Effector memory CD8-positive, alpha-beta T cell (primary cell): ENCODE measurements around the gene DCAF8L2.
"Not testable (repeated sequence)": the region's sequence is repeated elsewhere in the genome, so short reads cannot be mapped to it uniquely, and the experiment has no call there.

Experiments
- ATAC-seq: fragments of 150-1000 bp; cut with Tn5 transposase; replicated peaks from 2 replicates; pipeline ENCODE4 v1.10.0; 2021; ENCODE audit warnings: mild to moderate bottlenecking, moderate library complexity
- DNase-seq, 3 experiments: peaks; one replicate each; pipeline ENCODE4 v3.0.0; 2021
- H3K27ac Mint-ChIP-seq, 2 donors: one replicate each; pipeline ENCODE4 v1.8.0; 2022; ENCODE audit warnings: mild to moderate bottlenecking in 2 of 2, mixed read lengths in 2 of 2, moderate library complexity in 2 of 2
- H3K27me3 Mint-ChIP-seq, 2 donors: one replicate each; pipeline ENCODE4 v1.8.0; 2022; ENCODE audit warnings: mixed read lengths in 2 of 2
- H3K36me3 Mint-ChIP-seq: one replicate; pipeline ENCODE4 v1.8.0; 2022; ENCODE audit warnings: mild to moderate bottlenecking, moderate library complexity, mixed read lengths; ENCODE audit not compliant: insufficient read depth
- H3K4me1 Mint-ChIP-seq, 2 donors: one replicate each; pipeline ENCODE4 v1.8.0; 2022; ENCODE audit warnings: low read depth in 2 of 2, mixed read lengths in 2 of 2
- H3K4me3 Mint-ChIP-seq, 2 donors: one replicate each; pipeline ENCODE4 v1.8.0; 2022; ENCODE audit warnings: mild to moderate bottlenecking in 2 of 2, mixed read lengths in 2 of 2, moderate library complexity in 2 of 2
- H3K9me3 Mint-ChIP-seq, 2 donors: one replicate each; pipeline ENCODE4 v1.8.0; 2022; ENCODE audit warnings: mixed read lengths in 2 of 2

The DCAF8L2 gene

DNA sequence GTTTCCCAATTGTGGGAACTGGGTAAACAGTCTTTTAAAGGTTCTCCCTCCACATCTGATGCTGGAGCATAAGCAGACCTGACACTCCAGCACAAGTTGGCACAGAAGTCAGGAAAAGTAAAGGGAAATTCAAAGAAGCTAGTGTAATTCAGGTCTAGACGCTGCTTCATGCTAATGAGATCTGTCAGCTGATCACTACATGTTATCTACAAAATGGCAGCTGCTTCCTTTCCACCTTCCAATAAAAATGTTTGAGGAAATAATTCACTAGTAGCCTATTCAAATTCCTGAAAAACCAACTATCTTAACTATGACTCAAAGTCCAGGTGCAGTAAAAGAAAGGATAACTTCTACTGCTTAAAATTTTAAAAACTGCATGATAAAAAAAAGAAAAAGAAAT, 29.3 kb downstream of the DCAF8L2 start:
- no peak for DNase-seq
- H3K4me1 Mint-ChIP-seq: no peaks in the 10 kb centered on the region

DNA sequence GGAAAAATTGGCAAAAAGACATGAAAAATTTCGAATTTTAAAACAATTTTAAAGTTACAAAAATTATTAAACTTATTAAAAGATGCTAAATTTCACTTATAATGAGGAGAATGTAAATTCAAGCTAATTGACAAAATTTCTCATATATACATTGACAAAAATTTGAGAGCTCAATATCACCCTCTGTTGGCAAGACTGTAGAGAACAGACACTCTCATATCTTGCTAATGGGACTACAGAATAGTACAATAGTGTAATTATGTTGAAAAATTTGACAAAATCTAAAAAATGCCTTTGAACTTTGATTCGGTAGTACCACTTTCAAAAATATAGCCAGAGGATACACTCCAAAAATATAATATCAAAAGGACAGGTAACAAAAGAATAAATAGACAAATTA, 29.8 kb downstream of the DCAF8L2 start:
- no peaks in the 10 kb centered on the region for H3K36me3 Mint-ChIP-seq
- H3K4me1 Mint-ChIP-seq: no peaks in the 10 kb centered on the region
- ATAC-seq (no peak), DNase-seq (no peak)
- peaks cover 0 to 2% of the 10 kb centered on the region in 2 donors for H3K9me3 Mint-ChIP-seq
- no peak overlapping the region for H3K4me3 Mint-ChIP-seq
- H3K27me3 Mint-ChIP-seq: no peaks in the 10 kb centered on the region
- no peak overlapping the region for H3K27ac Mint-ChIP-seq

More for the DNA sequence above, 29.3 kb downstream of the DCAF8L2 start:
- no peaks in the 10 kb centered on the region for H3K27me3 Mint-ChIP-seq
- no peak overlapping the region for H3K4me3 Mint-ChIP-seq
- no peak overlapping the region for H3K27ac Mint-ChIP-seq
- H3K9me3 Mint-ChIP-seq: peaks cover 0 to 2% of the 10 kb centered on the region in 2 donors
- ATAC-seq: no peak
- H3K36me3 Mint-ChIP-seq: no peaks in the 10 kb centered on the region

DNA sequence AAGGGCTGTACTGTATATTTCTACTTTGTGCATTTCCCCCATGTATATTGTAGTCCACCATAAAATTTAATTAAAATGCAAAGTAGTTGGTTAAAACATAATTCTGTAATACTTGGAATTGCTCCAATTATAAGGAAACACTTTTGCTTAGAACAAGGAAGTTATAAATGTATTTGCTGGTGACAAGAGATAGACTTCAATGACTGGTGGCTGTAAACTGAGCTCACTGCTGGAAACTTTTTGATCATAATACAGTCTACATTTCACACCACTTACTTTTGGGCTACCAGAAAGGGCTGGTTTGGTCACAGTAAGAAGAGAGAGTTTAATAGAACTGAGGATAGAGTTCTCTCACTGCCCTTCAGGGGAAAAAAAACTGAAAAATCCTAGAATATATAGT, 32.7 kb downstream of the DCAF8L2 start:
- Mint-ChIP-seq H3K27ac (no peak overlapping the region), H3K4me1 (no peaks in the 10 kb centered on the region), H3K9me3 (peaks cover 0 to 2% of the 10 kb centered on the region in 2 donors), H3K36me3 (no peaks in the 10 kb centered on the region), H3K27me3 (no peaks in the 10 kb centered on the region), H3K4me3 (no peak overlapping the region)
- ATAC-seq: no peak
- DNase-seq: no peak

DNA sequence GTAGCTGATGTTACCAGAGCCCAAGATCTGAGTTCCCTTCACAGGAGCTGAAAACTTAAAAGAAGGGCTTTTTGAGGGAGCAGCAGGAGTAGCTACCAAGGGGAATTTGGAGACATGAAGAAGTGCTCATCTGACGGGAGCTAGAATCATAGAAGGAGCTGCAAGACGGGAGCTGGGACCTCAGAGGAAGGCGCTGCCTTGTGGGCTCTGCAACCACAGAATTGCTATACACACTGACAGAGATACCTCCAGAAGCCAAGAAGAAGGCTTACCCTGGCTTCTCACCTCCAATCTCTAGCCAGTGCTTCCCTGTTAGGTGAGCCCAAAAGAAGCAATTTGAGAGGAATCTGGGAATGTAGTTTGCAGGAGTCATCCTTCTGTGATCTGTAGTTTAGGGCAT, 35.9 kb downstream of the DCAF8L2 start:
- Mint-ChIP-seq H3K27ac (no peak overlapping the region), H3K4me1 (no peaks in the 10 kb centered on the region), H3K4me3 (no peak overlapping the region), H3K27me3 (no peaks in the 10 kb centered on the region), H3K9me3 (peaks cover 0 to 7% of the 10 kb centered on the region in 2 donors), H3K36me3 (no peaks in the 10 kb centered on the region)
- ATAC-seq: no peak
- no peak for DNase-seq

DNA sequence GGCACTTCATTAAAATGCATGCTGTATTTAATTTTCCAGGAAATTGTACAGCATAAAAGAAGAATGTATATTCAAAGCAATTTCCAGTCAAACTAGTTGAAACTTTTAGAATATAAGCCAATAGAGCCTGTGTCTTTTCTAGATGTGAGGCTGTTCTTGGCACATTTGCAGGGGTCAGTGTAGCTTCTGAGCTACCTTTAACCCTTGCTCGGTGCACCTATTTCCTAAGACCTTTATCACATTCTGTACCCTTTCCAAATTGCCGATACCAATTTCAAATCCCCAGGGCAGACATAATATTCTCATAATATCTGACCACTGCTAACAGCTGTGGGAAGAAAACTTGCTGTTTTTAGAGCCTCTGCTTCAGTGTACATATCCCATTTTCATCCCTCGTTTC, 43.2 kb downstream of the DCAF8L2 start:
- no peaks in the 10 kb centered on the region for H3K4me1 Mint-ChIP-seq
- no peak for ATAC-seq

DNA sequence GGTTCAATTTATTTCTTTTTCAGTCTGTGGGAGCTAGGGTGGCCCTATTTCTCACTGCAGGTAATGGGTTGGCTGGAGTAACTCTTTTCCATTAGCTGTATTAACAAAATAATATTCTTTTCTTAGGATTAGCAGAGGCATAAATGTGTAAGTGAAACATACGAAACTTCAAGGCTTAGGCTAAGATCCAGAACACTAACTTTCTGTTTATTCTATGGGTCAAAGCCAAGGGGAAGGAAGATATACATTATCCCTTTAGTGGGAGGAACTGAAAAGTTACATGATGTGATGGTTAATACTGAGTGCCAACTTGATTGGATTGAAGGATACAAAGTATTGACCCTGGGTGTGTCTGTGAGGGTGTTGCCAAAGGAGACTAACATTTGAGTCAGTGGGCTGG, 66.4 kb downstream of the DCAF8L2 start:
- no peaks in the 10 kb centered on the region for H3K4me1 Mint-ChIP-seq
- H3K4me3 Mint-ChIP-seq: no peak overlapping the region
- H3K27me3 Mint-ChIP-seq: no peaks in the 10 kb centered on the region
- H3K9me3 Mint-ChIP-seq: peaks cover 2 to 7% of the 10 kb centered on the region in 2 donors
- ATAC-seq: no peak
- no peak for DNase-seq
- no peaks in the 10 kb centered on the region for H3K36me3 Mint-ChIP-seq
- no peak overlapping the region for H3K27ac Mint-ChIP-seq

More for the DNA sequence above, 43.2 kb downstream of the DCAF8L2 start:
- no peak overlapping the region for H3K4me3 Mint-ChIP-seq
- no peak for DNase-seq
- H3K36me3 Mint-ChIP-seq: no peaks in the 10 kb centered on the region
- peaks cover 3 to 25% of the 10 kb centered on the region in 2 donors for H3K9me3 Mint-ChIP-seq
- H3K27ac Mint-ChIP-seq: no peak overlapping the region
- H3K27me3 Mint-ChIP-seq: no peaks in the 10 kb centered on the region

DNA sequence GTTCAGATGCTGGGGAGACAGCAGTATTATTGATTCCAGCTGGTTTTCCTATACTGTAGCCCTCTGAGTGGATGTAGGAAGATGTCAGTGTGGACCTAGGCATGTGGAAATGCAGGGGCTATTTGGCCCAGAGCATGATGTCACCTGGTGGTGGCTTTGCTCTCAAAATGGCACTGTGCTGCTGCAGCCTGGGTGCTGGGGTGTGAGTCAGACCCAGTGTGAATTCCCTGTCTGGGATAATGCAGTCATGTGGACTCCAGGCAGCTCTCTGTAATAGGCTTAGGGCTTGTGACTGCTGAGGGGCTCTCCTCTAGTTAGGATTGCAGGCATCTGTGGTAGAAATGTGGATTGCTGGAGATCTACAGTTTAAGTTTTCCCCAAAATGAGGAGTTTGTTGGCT, 70.7 kb downstream of the DCAF8L2 start:
- DNase-seq: no peak
- H3K4me3 Mint-ChIP-seq: no peak overlapping the region
- no peaks in the 10 kb centered on the region for H3K36me3 Mint-ChIP-seq
- H3K4me1 Mint-ChIP-seq: no peaks in the 10 kb centered on the region
- H3K9me3 Mint-ChIP-seq: peaks cover 2 to 7% of the 10 kb centered on the region in 2 donors
- no peak overlapping the region for H3K27ac Mint-ChIP-seq
- no peaks in the 10 kb centered on the region for H3K27me3 Mint-ChIP-seq
- no peak for ATAC-seq

DNA sequence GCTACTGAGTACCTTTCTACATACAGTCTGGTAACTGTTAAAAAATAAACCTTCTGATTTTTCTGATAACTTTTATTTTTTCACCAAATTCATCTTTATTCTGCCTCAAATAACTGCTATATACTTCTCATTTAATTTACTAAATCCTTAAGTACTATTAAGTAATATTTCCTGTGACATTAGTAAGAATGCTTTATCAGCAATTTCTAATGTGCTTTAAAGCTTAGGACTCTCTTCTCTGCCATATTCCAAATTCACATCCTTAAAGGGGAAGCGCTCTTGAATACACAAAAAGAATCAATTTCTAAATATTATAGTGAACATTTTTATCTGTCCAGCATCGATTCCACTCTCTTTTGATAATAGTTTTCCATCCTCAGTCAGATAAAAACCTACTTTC, 81.1 kb downstream of the DCAF8L2 start:
- no peaks in the 10 kb centered on the region for H3K27me3 Mint-ChIP-seq
- no peak overlapping the region for H3K27ac Mint-ChIP-seq
- no peaks in the 10 kb centered on the region for H3K4me1 Mint-ChIP-seq
- H3K9me3 Mint-ChIP-seq: no peaks in the 10 kb centered on the region
- DNase-seq (no peak), ATAC-seq (no peak)
- no peaks in the 10 kb centered on the region for H3K36me3 Mint-ChIP-seq
- H3K4me3 Mint-ChIP-seq: no peak overlapping the region

DNA sequence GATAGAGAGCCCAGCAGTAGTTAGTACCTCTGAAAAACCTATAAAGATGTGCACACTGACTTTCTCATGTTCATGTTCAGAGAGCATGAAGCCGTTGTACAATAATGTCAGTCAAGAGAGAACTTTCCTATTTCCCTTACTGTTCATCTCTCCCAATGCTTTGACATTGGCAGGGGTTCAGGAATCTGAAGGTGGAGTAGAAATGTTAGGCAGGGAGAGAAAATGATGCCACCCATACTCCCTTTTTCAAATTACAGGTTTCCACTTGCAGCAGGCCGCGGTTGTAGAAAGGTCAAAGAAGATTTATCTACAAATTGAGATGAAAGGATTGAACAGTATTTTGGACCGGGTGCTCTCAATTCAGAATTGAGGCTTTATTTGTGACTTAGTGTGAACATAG, 84.3 kb downstream of the DCAF8L2 start:
- no peak for ATAC-seq
- Mint-ChIP-seq H3K4me1 (no peaks in the 10 kb centered on the region), H3K27ac (no peak overlapping the region), H3K27me3 (no peaks in the 10 kb centered on the region), H3K4me3 (no peak overlapping the region), H3K36me3 (no peaks in the 10 kb centered on the region), H3K9me3 (peaks cover 2 to 7% of the 10 kb centered on the region in 2 donors)
- no peak for DNase-seq

DNA sequence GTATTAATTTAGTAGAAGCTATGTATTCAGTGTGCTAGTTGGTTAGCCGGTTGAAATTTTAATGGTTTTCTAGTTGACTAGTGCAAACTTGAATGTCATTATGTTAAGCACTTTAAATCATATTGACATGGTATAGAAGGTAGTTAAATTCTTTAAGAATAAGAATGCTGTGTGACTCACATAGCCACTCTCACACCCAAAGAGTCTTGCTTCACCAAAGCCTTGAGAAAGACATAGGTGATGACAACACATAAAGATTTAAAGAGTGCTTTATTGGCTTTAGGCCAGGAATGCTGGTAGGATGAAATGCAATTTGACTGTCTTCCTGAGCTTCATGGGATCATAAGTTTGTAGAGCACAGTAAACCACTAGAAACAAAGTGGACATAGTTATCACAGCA, 85.3 kb downstream of the DCAF8L2 start:
- ATAC-seq (no peak), DNase-seq (no peak)
- Mint-ChIP-seq H3K36me3 (no peaks in the 10 kb centered on the region), H3K4me1 (no peaks in the 10 kb centered on the region), H3K9me3 (peaks cover 2 to 7% of the 10 kb centered on the region in 2 donors), H3K4me3 (no peak overlapping the region), H3K27me3 (no peaks in the 10 kb centered on the region), H3K27ac (no peak overlapping the region)

DNA sequence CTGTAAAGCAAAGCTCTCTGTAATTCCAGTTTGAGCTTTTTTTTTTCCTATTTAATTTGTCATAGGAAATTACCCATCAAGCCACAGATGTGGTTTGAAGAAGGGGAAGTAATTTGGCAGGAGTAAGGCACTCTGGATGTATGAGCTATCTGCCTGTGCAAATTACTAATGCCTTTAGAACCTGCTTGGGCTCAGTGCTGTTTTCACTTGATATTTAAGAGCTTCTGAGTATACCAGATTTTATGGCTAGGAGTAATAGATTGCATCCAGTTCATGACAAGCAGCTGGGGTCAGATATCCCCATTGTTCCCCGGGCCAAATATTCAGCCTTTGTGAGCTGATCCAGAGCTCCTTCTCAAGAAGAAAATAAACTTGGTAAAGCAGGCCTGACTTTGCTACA, 89.1 kb downstream of the DCAF8L2 start:
- no peak overlapping the region for H3K4me3 Mint-ChIP-seq
- no peaks in the 10 kb centered on the region for H3K27me3 Mint-ChIP-seq
- H3K27ac Mint-ChIP-seq: no peak overlapping the region
- no peaks in the 10 kb centered on the region for H3K4me1 Mint-ChIP-seq
- no peak for DNase-seq
- no peak for ATAC-seq
- peaks cover 2 to 7% of the 10 kb centered on the region in 2 donors for H3K9me3 Mint-ChIP-seq
- H3K36me3 Mint-ChIP-seq: no peaks in the 10 kb centered on the region

DNA sequence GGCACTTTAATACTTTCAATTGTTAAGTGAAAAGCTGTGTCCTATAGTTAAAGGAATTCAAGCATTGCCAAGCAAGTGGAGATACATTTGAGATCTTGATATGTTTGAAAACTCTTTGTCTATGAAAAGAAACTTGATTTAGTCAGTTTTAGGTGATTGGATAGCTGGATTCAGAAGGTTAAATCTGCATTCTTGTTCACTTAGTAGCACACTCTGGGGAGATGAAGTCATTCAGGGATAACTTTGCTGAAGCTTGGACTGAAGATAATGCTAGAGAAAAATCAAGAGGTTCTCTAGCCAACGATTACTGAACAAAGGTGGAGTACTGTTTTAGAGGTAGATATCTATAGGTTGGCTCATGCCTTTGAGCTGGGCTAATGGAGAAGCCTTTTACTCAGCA, 90.6 kb downstream of the DCAF8L2 start:
- DNase-seq (no peak), ATAC-seq (no peak)
- no peaks in the 10 kb centered on the region for H3K36me3 Mint-ChIP-seq
- H3K4me1 Mint-ChIP-seq: no peaks in the 10 kb centered on the region
- peaks cover 2 to 7% of the 10 kb centered on the region in 2 donors for H3K9me3 Mint-ChIP-seq
- no peaks in the 10 kb centered on the region for H3K27me3 Mint-ChIP-seq
- H3K27ac Mint-ChIP-seq: no peak overlapping the region
- no peak overlapping the region for H3K4me3 Mint-ChIP-seq

DNA sequence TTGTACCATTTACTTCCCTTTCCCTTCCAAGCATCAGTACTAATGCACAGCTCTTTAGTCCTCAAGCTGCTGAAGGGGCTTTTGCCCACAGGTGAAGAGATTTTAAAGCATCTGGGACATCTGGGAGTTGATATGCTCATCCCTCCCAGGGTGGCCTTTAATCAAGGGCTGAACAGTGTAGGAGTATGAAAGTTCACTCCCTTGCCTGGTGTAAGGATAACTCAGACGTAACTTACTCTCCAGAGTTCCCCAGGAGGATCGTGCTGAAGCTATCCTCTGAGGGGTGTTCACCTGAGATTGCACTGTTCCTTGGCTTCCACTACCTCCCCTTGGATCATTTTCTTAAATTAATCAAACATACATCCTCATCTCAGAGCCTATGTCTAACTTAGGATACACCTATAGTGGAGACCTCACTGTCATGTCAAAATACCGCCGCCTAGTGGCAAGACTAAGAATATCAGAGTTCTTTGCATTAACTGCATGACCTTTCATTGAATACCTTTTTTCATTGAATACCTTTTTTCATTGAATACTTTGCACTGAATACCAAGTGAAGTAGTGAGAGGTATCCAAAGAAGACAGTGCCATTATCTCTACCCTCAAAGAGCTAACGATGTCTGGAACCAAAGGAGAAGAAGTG, 93.5 kb downstream of the DCAF8L2 start:
- DNase-seq, H3K4me3 Mint-ChIP-seq, H3K27me3 Mint-ChIP-seq, H3K9me3 Mint-ChIP-seq, H3K27ac Mint-ChIP-seq, ATAC-seq, H3K4me1 Mint-ChIP-seq, H3K36me3 Mint-ChIP-seq: not testable (repeated sequence)

DNA sequence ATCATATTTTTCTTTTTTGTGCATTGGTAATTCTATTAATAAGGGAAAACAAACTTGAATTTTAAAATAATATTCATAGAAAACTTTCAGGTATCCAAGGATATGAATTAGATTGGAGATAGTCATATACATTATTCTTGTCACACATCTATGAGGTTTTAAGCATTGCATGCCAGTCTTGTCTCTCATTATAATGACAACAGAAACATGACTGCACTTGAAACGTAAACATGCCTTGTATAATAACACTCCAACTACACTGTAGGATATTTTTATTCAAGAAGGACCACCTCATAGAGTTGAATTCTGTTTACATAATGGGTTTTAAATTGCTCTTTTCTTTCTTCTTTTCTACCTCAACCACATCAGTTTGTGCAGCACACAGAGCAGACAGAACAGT, 104.5 kb downstream of the DCAF8L2 start:
- ATAC-seq (no peak), DNase-seq (no peak)
- H3K27me3 Mint-ChIP-seq: no peaks in the 10 kb centered on the region
- H3K4me3 Mint-ChIP-seq: no peak overlapping the region
- no peaks in the 10 kb centered on the region for H3K9me3 Mint-ChIP-seq
- H3K36me3 Mint-ChIP-seq: no peaks in the 10 kb centered on the region
- no peak overlapping the region for H3K27ac Mint-ChIP-seq
- H3K4me1 Mint-ChIP-seq: no peaks in the 10 kb centered on the region

DNA sequence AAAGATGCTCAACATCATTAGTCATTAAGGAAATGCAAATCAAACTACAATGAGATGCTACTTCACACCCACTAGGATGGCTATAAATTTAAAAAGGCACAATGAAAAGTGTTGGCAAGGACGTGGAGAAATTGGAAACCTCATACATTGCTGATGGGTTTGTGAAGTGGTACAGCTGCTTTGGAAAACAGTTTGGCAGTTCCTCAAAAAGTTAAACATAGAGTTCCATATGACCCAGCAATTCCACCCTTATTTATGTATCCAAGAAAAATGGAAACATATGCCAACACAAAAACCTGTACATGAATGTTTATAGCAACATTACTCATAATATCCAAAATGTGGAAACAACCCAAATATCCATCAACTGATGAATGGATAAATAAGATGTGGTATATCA, 116.4 kb downstream of the DCAF8L2 start:
- Mint-ChIP-seq H3K9me3 (peaks cover 8 to 18% of the 10 kb centered on the region in 2 donors), H3K27ac (no peak overlapping the region), H3K27me3 (no peaks in the 10 kb centered on the region), H3K4me1 (no peaks in the 10 kb centered on the region), H3K36me3 (no peaks in the 10 kb centered on the region), H3K4me3 (no peak overlapping the region)
- ATAC-seq (no peak), DNase-seq (no peak)
